GM12874 (cell line): ENCODE data around the gene LLGL2.

Experiments
- CTCF ChIP-seq: IDR thresholded peaks from 2 replicates; pipeline ENCODE4 v1.5.1; 2011; ENCODE audit warnings: low read depth, mild to moderate bottlenecking, control low read depth, low read length, moderate library complexity; ENCODE audit not compliant: insufficient read depth

Gene LLGL2

GRCh38 chr17:75622076-75622475, 96.6 kb downstream of the LLGL2 start:
- no peak for TF ChIP-seq CTCF

GRCh38 chr17:75622771-75623273, 97.3 kb downstream of the LLGL2 start:
- TF ChIP-seq CTCF: no peak

GRCh38 chr17:75623386-75623785, 97.9 kb downstream of the LLGL2 start:
- no peak for TF ChIP-seq CTCF

GRCh38 chr17:75624021-75624420, 98.5 kb downstream of the LLGL2 start:
- no peak for TF ChIP-seq CTCF
